GM23248 (cell line): ENCODE measurements around the gene AMACR.

Source experiments
- EZH2 ChIP-seq: fragments of 200-600 bp; sonication (generic); IDR thresholded peaks from 2 replicates; pipeline ENCODE4 v1.6.1; 2018; ENCODE audit warnings: antibody characterized with exemption, mild to moderate bottlenecking; ENCODE audit not compliant: insufficient read depth, poor library complexity, severe bottlenecking
- EZH2phosphoT487 ChIP-seq: fragments of 200-600 bp; sonication (generic); IDR thresholded peaks from 2 replicates; pipeline ENCODE4 v1.6.1; 2018; ENCODE audit warnings: antibody characterized with exemption, moderate library complexity, mild to moderate bottlenecking, low read depth; ENCODE audit not compliant: insufficient read depth

DNA sequence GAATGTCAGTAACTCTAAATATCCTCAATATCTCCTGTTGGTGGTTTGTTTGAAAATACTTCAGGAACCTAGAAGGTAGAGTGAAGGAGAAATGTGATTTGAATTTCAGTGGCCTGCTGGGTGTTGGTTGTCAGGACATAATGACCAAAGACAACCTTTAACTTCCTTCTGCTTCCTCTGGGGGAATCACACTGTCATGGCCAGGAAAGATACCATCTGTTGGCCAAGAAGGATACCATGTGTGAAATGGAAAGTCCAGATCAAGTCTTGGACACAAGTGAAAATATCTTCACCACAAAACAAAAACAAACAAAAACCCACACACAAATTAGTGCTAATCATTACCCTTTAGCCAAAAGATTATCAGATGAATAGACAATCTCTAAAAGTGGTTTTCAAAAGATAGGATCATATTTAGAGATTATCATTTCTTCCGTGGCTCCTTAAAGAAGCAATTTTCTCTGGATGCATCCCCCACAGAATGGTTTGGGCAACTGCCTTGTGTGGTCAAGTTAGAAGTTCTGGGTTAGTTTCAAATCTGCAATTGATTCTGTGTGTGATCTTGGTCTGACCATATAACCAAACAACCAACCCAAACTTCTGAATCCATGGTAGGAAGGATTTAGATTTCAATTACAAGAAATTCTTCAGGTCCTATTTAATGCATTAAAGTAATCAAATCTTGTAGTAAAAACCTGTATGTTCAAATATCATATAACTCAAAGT, 33.6 kb upstream of the AMACR start:
- no peak for TF ChIP-seq EZH2
- no peak for TF ChIP-seq EZH2phosphoT487
